HG02938 (cell line): ENCODE data around the gene SPDYE3.
"Not testable (repeated sequence)": the region's sequence is repeated elsewhere in the genome, so short reads cannot be mapped to it uniquely, and the experiment has no call there.

Experiments used
- ATAC-seq: cut with Tn5 transposase; IDR thresholded peaks from one replicate; pipeline ENCODE4 v1.9.1; 2021; ENCODE audit warnings: mild to moderate bottlenecking, moderate library complexity; ENCODE audit not compliant: unreplicated experiment

The SPDYE3 gene, protein sequence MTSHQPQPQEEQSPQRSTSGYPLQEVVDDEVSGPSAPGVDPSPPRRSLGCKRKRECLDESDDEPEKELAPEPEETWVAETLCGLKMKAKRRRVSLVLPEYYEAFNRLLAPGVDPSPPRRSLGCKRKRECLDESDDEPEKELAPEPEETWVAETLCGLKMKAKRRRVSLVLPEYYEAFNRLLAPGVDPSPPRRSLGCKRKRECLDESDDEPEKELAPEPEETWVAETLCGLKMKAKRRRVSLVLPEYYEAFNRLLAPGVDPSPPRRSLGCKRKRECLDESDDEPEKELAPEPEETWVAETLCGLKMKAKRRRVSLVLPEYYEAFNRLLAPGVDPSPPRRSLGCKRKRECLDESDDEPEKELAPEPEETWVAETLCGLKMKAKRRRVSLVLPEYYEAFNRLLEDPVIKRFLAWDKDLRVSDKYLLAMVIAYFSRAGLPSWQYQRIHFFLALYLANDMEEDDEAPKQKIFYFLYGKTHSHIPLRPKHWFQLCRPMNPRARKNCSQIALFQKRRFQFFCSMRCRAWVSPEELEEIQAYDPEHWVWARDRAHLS

DNA sequence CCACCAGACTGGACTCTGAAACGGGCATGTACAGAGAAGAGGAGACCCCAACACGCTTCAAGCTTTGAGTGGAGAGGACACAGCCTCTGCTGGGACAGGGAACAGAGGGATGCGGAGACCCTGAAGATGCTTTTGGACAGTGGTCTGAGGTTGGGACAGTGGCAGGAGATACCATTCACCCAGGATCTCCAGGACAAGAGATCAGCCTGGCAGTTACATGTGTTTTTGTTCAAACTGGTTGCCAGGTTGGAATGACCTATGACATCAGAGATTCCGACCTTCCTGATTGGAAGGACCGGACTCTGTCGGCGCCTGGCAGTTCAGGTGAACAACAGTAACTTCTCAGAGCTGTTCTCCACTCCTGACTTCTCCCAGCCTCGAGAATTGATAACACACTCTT lies at the start of gene SPDYE3:
Gene SPDYE3, plus strand, starts transcription at position 301 of the 400 bp plus-strand sequence. CDS start 184 bp downstream, outside the sequence.
- not testable (repeated sequence) for ATAC-seq

DNA sequence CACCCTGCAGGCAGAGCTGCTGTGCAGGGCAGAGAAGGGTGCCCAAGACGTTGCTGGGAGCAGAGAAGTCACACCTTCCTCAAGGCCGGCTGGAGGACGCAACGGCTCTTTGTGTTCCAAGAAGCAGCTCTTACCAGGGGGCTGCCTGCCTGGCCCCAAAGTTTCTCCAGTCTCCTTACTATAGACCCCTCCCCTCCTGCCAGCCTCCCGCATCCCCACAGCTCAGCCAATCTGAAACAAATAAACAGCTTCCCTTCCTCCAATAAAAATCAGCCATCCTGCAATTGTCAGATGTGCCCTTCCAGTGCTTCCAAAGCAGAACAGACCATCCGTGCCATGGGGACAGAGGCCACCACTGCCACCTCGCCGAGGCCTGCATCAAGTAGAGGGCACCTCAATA lies 47.5 kb upstream of the SPDYE3 start:
- not testable (repeated sequence) for ATAC-seq

- not testable (repeated sequence) for ATAC-seq
Measured at GRCh38 chr7:100262896-100263295, 44.6 kb upstream of the SPDYE3 start.

GRCh38 chr7:100264223-100264622 lies 43.3 kb upstream of the SPDYE3 start:
- ATAC-seq = not testable (repeated sequence)

DNA sequence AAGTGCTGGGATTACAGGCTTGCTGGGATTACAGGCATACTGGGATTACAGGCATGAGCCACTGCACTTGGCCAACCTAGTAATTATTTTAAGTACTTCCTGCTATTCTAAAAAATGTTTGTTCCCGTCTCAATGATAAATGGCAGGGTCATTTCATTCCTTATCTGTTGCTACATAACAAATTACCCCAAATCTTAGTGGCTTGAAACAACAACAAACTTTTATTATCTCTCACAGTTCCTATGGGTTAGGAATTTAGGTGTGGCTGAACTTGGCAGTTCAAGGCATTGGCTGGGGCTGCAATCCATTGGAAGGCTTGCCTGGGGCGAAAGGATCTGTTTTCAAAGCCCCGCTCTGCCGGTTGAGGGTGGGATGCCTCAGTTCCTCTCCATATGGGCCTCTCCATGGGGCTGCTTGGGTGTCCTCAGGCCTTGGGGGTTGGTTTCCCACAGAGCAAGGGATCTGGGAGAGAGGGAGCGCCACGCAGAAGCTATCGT lies 42.8 kb upstream of the SPDYE3 start:
- ATAC-seq = not testable (repeated sequence)

DNA sequence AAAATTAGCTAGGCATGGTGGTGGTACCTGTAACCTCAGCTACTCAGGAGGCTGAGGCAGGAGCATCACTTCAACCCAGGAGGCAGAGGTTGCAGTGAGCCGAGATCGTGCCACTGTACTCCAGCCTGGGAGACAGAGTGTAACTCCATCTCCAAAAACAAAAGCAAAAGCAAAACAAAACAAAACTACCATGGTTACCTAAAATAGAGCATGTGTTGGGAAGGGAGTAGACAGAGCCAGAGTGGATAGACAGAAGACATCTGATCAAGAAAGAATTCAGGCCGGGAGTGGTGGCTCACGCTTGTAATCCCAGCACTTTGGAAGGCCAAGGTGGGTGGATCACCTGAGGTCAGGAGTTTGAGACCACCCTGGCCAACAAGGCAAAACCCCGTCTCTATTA lies 41.7 kb upstream of the SPDYE3 start:
- ATAC-seq = not testable (repeated sequence)

DNA sequence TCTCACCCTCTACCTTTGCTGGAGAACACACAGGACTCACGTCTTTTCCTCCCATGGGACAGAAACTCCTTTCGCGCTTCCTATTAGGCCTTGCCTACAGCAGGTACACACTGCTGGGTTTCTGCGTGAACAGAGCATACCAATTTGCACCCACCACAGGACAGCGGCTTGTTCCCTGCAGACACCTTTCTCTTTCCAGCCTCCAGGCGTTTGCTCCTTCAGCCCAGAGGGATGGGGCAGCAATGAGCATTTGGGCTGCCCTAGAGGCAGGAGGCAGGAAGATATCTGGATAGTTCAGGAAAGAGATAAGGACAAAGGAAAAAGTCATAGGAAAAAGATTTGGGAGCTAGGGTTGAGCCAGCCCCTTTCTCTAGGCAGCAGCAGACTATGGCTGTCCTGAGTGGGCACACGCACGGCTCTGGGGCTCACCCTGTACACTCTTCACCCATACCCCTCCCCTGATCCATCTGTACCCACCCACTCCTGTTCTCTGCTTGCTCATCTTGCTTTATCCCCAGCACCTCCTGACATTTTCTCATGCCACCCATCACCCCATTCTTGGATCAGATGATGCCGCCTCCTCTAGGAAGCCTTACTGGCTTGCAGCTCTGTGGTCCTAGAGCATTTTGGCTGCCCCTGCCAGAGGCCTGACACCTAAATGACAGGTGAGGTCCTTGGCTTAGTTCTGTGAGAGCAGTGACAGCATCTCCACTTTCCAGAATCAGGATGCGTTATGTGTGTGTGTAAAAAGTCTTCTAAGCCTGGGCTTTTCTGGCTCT lies 40.7 kb upstream of the SPDYE3 start:
- ATAC-seq = no peak

GRCh38 chr7:100267648-100268047 lies 39.9 kb upstream of the SPDYE3 start:
- ATAC-seq = no peak

- ATAC-seq = not testable (repeated sequence)
Measured at GRCh38 chr7:100268882-100269281, 38.6 kb upstream of the SPDYE3 start.

DNA sequence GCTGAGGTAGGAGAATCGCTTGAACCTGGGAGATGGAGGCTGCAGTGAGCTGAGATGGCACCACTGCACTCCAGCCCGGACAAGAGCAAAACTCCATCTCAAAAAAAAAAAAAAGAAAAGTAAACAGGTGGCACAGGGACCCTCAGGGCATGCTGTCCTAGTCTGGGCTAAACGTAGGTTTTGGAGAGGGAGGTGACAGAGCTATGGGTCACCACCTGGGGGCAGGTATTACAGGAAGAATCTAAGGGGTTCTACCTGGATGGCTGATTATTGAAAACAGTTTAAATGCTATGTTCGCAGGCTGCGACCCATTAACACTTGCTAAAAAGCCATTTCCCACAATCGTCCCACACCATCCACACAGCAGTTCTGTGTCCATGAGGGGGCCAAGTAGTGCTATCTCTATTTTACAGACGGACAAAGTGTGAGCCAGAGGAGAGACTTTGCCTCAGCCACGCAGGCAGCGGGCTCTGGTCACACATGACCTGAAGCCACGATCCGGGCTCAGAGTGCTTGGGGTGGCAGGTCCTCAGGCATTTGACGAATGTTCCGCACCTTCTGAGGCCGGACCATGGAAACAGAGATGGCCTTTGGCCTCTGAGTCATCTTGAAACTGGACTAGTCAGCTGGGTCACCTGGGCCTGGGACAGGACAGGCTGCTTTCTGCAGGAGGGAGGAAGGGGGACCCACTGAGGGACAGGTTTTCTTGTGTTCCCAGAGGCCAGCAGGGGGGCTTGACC lies 38.0 kb upstream of the SPDYE3 start:
- not testable (repeated sequence) for ATAC-seq

GRCh38 chr7:100270046-100270918 lies 37.2 kb upstream of the SPDYE3 start:
- ATAC-seq = not testable (repeated sequence)

- not testable (repeated sequence) for ATAC-seq
Measured at GRCh38 chr7:100270941-100271593, 36.4 kb upstream of the SPDYE3 start.

DNA sequence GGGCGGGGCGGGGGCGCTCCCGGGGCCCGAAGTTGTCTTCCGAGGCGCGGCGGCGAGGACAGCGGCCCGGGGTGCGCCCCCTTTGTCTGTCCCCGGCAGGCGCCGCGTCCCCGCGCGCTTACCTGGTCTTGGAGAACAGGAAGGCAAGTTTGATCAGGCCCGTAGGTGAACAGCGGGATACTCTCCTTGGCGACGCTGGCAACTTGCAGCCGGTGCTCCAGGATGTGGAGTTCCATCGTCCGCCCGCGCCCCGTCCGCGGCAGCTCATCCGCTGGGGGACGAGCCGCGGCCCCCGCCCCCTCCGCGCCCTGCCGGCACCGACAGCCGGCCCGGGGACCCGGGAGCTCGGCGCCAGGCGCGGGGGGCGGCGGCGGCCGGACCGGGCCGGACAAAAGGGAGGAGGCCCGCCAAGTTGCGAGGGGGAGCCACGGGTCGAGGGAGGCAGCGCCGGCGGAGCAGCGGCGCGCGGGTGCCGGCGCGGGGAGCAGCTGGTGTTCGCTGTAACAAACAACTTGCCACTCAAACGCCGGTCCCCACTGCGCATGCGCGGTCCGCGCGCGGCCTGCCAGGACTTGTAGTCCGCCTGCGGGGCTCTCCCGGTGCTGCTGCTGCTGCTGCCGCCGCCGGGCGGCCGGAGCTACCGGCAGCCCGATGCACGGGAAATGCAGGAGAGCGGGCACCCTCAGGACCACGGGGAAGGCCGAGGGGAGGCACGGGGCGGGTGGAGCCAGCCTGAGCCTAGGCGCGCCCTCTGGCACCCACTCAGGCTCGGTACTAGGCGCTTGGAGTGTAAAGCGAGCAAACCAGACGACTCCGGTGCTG lies 35.6 kb upstream of the SPDYE3 start:
- peak; percentile 86 for ATAC-seq

GRCh38 chr7:100272538-100272902 lies 35.0 kb upstream of the SPDYE3 start:
- ATAC-seq = not testable (repeated sequence)

GRCh38 chr7:100275120-100275519 lies 32.4 kb upstream of the SPDYE3 start:
- ATAC-seq = no peak

DNA sequence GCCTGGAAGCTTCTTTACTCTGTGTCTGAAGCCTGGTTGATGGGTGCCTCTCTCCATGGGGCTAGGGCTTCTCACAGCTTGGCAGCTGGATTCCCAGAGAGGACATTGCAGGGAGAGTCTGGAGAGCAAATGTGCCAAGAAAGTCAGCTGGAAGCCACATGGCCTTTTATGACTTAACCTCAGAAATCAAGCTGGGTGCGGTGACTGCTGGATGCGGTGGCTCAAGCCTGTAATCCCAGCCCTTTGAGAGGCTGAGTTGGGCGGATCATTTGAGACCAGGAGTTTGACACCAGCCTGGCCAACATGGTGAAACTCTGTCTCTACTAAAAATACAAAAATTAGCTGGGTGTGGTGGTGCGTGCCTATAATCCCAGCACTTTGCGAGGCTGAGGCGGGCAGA lies 31.4 kb upstream of the SPDYE3 start:
- ATAC-seq = not testable (repeated sequence)

DNA sequence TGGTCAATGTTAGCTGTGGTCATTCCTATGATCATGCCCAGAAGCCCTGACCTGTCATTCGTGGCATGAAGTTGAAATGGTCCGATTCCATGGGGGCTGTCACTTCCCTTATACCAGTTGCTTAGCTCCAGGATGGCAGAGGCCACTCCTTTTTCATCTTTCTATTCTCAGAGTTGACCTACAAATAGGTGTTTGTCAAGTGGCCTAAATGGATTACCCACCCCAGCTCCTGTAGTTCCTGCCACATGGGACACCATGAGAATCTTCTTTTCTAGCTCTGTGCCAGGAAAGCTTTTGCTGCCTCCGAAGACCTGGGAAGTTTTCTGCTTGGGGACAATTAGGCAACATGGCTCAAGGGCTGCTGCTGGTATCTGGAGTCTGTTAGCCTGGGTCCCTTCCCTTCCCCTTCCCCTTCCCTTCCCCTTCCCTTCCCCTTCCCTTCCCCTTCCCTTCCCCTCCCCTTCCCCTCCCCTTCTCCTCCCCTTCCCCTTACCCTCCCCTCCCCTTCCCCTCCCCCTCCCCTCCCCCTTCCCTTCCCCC lies 25.4 kb upstream of the SPDYE3 start:
- ATAC-seq = not testable (repeated sequence)

GRCh38 chr7:100283147-100283546 lies 24.4 kb upstream of the SPDYE3 start:
- not testable (repeated sequence) for ATAC-seq
